ENCODE results near the gene MRFAP1L1.
"Not testable (repeated sequence)": the region's sequence is repeated elsewhere in the genome, so short reads cannot be mapped to it uniquely, and the experiment has no call there.

MRFAP1L1 gene

GRCh38 chr4:6733358-6734164, 23.9 kb upstream of the MRFAP1L1 start:
- DNase-seq = no peak

- DNase-seq = no peak
These were observed 23.0 kb upstream of the MRFAP1L1 start for GRCh38 chr4:6732441-6733357.

DNA sequence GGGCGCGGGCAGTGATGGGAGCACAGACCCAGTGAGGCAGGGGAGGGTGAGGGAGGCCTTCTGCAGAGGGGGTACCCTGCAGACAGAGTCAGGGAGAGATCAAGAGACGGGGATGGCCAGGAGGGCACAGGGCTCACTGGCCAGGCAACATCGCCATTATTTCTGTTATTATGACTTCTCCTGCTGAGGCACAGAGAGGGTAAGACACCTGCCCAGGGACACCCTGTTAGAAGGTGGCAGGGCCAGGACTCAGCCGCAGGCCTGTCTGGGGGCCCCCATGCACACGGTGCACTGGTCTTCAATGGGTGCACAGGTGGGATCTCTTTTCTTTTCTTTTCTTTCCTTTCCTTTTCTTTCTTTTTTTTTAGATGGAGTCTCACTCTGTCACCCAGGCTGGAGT, 22.1 kb upstream of the MRFAP1L1 start:
- DNase-seq = no peak

DNA sequence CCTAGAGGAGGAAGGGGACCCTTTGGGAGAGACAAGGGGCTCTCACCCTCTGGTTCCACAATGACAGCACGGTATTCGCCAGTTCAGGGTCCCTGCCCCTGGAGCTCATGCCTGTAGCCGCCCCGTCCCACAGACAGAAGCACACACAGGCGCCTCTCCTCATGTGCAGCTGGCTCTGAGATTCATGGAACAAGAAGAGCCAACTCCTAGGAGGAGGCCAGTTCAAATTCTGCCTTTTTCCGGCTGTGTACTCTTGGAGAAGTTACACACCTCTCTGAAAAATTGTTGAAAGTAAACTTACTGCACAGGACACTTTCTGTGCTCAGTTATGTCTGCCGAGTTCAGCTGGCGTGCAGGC, 21.6 kb upstream of the MRFAP1L1 start:
- no peak for DNase-seq

- DNase-seq = no peak
These were observed 21.1 kb upstream of the MRFAP1L1 start for GRCh38 chr4:6730603-6731317.

DNA sequence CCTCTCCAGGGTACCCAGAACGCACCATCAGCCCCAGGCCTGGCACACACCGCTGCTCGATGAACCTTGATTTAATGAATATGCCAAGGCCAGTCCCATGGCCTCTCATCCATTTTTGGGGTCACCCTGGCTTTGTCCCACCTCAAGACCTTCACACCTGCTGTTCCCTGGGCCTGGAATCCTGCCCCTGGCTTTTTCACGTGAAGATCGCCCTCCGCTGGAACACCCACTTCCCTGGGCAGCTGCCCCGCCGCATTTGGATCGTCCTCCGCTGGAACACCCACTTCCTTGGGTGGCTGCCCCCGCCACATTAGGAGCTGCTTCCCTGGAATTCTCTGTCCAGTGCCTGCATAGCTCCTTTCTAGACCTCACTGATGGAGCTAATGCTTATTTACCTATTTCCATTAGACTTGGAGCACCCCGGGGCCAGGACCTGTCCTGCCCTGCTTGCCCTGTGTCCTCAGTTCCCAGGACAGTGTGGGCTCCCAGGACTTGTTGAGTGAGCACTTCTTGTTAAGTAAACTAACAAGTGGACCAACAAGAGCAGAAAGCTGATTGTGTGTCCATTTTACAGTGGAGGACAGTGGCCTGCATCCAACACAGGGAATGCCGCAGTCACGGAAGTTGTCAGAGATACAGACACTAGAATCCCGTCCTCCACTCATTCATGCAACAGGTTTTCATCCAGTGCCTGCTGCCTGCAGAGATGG, 18.8 kb upstream of the MRFAP1L1 start:
- no peak for DNase-seq

GRCh38 chr4:6727943-6728250, 18.2 kb upstream of the MRFAP1L1 start:
- no peak for DNase-seq

DNA sequence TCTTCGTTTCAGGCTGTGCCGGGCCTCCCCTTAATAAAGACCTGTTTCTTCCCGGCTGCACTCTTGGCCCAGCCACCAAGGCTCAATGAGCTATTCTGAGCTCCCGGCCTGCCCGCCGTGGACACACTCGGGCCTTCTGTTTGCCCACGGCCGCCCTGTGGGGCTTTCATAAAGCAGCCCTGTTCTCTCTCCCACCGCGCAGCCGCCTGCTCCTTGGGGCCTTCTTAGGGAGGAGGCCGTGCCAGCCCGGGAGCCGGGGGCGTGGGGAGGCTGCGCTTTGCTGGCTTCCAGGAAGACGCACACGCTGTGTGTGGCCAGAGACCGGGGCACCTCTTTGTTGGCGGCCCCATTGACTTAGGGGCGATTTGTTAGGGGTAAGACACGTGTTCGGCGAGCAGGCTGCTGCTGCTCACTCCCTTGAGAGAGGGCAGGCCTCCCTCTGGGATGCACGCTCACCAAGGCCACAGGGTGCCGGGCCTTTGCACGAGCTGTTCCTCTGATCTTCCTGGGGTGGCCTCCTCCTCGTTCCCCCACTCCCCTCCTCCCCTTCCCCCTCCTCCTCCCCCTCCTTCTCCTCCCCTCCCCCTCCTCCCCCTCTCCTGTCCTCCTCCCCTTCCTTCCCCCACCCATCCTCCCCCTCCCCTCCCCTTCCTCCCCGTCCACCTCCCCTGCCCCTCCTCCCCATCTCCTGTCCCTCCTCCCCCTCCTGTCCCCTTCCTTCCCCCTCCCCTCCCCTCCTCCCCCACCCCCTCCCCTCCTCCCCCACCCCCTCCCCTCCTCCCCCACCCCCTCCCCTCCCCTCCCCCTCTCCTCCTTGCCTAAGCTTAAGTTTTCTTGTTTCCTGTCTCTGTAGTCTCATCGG, 17.6 kb upstream of the MRFAP1L1 start:
- no peak for DNase-seq

DNA sequence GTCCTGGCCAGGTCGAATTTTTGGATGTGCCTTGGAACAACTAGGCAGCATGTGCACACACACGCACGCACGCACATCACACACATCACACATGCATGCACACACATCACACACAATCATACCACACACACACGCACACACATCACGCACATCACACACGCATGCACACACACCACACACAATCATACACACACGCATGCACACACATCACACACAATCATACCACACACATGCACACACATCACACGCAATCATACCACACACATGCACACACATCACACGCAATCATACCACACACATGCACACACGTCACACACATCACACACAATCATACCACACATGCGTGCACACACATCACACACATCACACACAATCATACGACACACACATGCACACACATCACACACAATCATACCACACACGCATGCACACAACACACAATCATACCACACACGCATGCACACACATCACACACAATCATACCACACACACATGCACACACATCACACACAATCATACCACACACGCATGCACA, 15.8 kb upstream of the MRFAP1L1 start:
- DNase-seq = not testable (repeated sequence)

- DNase-seq = no peak
These were observed 14.9 kb upstream of the MRFAP1L1 start for GRCh38 chr4:6724421-6725111.

DNA sequence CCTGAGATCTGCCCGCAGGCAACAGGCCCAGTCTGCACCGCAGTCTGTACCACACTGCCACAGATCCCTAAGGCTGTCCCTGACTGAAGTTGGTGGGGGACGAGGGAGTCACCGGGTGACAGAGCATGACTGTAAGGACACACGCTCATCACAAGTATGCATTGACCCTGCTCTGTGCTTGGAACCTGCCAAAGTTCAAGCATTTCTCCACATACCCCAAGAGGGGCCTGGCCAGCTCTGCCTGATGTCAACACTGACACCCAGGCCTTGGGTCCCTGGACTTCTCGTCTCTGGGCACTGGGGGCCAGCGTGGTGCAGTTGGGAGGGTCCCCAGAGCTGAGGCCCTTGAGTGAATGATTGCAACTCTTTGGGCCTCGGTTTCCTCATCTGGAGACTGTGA, 14.2 kb upstream of the MRFAP1L1 start:
- no peak for DNase-seq

DNA sequence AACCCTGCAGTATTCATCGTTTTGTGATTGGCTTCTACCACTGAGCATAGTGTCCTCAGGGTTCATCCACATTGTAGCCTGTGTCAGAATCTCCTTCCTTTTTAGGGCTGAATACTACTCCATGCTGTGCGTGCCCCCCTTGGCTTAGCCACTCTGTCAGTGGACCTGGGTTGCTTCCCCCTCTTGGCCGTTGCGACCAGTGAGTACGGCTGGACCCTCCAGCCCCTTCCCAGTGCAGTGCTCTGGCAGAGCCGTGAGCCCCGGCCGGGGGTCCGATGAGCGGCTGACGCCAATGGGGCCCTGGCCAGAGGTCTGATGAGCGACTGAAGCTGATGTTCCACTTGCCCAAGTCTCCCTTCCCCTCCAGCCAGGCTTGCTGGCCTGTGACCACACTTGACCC, 13.2 kb upstream of the MRFAP1L1 start:
- DNase-seq = no peak

DNA sequence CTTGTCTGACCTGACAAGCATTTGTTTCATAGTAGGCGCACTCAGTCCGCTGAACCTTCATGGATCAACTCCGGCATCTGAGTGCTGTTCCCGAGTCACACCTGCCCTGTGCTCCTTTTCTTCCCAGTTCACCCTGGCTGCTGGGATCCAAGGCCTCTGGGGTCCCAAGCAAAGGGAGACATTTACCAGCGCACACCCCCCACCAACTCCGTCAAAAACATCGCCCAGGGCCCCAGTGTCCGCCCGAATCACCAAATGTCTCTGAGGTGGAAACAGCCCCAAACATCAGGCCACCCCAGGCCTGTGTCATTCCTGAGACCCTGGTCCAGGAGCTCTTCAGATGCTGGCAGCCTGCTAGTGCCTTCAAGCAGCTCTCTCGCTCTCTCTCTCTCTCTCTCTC, 11.5 kb upstream of the MRFAP1L1 start:
- no peak for DNase-seq

GRCh38 chr4:6720202-6720699, 10.6 kb upstream of the MRFAP1L1 start:
- peak; percentile 89 to 92 for DNase-seq

DNA sequence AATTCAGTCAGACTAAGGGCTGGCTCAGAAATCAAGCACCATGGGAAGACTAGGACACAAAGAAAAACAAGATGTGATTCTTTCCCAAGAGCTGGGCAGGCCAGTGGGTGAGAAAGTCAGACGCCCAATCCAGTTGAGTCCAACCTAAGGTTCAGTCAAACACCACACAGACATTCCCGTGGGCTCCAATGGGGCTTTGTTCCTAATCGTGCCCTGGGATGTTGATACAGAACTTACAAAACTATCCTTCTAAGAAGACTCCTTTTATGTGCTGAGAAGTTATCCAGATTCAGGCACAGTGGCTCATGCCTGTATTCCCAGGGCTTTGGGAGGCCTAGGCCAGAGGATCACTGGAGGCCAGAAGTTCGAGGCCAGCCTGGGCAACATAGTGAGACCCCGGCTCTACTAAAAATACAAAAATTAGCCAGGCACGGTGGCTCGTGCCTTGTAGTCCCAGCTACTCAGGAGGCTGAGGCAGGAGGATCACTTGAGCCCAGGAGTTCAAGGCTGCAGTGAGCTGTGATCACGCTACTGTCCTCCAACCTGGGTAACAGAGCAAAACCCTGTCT, 10.0 kb upstream of the MRFAP1L1 start:
- DNase-seq = no peak

DNA sequence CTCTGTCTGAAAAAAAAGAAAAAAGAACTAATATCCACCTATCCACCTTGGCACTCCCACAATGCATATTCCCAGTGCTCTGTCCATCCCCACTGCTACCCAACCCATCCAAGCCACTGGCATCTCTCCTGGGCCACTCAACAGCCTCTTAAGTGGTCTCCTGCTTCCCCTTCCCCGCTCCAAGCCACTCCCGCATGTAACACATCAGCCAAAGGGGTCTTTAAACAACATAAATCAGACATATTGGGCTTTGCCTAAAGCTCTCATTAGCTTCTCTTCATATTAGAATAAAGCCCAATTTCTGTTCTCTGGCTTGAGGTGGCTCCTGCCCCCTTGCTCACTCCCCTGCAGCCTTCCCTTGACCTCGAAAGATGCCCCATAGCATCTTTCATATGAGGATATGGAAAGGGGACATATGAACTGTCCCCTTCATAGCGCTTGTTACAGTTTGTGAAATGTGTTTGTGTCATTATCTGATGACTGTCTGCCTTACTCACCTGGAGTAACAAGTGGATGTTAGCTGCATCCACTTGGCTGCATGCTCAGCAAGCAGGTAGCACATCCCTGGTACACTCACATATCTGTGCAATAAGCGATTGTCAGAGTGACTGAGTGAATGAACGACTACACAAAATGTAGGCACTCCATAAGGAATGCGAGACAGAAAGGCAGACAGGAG, 9.4 kb upstream of the MRFAP1L1 start:
- DNase-seq = no peak

- DNase-seq = no peak
These were observed 7.4 kb upstream of the MRFAP1L1 start for GRCh38 chr4:6716958-6717655.

DNA sequence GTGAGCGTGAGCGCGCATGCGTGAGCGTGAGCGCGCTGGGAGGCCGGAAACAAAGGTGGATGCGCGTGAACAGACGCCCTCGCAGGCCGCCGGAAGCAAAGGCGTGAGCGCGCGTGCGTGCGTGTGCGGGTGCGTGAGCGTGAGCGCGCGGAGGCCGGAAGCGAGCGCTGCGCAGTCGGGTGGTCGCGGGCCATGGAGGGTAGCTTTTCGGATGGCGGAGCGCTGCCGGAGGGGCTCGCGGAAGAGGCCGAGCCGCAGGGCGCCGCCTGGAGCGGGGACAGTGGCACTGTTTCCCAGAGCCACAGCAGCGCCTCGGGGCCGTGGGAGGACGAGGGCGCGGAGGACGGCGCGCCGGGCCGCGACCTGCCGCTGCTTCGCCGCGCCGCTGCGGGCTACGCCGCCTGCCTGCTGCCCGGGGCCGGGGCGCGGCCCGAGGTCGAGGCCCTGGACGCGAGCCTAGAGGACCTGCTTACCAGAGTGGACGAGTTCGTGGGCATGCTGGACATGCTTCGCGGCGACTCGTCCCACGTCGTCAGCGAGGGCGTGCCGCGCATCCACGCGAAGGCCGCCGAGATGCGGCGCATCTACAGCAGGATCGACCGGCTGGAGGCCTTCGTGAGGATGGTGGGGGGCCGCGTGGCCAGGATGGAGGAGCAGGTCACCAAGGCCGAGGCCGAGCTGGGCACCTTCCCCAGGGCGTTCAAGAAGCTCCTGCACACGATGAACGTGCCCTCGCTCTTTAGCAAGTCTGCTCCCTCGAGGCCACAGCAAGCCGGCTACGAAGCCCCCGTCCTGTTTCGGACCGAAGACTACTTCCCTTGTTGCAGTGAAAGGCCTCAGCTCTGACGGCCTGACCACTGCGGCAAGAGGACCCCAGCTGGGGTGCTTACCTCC, 6.6 kb upstream of the MRFAP1L1 start, which contains the start of gene BLOC1S4:
Gene BLOC1S4 (plus strand): TSS at position 157 of the 894 bp plus-strand sequence. CDS start 36 bp downstream, at position 193.
- peak; percentile 87 to 88 for DNase-seq

Data from stimulated activated CD4-positive, alpha-beta T cell treated with anti-CD3 and anti-CD28 coated beads, Interleukin-2, amount 100 ng/mL, for 24 hours (primary cell).